HG02840 (cell line): ENCODE data around the gene JOSD1.
"Not testable (repeated sequence)": the region's sequence is repeated elsewhere in the genome, so short reads cannot be mapped to it uniquely, and the experiment has no call there.

ENCODE experiments used
- ATAC-seq: cut with Tn5 transposase; IDR thresholded peaks from one replicate; pipeline ENCODE4 v1.9.1; 2021; ENCODE audit warnings: mild to moderate bottlenecking, moderate library complexity, moderate number of reproducible peaks; ENCODE audit not compliant: unreplicated experiment, low FRiP score

Gene JOSD1

DNA sequence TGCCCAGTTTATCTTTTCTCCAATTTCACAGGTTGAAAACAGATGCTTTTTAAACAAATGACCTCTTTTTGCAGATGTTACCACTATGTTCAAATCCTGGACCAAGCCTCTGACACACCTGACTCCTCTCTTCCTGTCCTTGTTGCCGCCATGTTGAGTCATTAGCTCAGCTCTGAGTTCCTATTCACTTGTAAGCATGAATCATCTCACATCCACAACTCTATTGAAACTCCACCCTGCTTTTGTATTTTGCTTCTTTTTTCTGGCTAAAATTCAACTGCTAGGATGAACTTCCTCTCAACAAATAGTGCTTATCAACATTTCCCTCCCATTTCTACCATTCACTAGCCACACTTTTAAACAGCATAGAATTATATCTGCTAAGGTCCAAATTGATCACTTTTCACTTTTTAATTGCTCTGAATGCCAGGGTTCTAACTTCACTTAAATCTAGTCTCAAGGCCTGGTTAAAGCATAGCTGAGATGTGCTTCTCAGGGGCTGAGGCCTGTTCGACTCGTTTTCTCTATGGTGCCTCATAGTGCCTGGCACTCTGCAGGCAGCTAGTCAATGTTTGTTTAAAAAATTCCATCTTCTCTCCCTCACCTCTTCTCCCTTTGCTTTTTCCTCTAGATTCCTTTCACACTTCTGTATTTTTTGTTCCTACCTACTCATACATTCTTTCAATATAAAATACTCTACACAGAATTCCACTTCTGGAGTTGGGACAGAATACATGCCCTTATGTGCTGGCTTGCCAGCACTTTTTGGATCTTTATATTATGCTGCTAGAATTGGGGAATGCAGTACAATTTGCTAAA lies 3.9 kb downstream of the JOSD1 start:
- ATAC-seq, result no peak

DNA sequence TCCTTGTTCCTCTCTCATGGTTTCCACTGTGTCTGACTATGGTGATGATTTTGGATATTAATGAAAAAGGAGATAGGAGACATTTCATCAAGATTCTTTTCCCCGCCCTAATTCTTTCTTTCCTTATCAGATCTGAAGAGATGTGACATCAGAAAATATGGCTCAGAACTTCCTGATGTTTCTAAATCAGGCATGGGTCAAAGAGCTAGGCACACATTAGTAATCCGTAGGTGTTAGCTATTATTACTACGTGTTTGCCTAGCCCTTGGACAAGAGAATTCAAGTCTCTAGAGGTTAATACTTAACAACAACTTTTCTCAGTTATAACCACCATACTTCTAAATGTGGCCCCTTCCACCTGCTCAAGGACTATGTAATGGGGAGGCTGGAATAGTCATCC lies 5.8 kb downstream of the JOSD1 start:
- ATAC-seq, result no peak

DNA sequence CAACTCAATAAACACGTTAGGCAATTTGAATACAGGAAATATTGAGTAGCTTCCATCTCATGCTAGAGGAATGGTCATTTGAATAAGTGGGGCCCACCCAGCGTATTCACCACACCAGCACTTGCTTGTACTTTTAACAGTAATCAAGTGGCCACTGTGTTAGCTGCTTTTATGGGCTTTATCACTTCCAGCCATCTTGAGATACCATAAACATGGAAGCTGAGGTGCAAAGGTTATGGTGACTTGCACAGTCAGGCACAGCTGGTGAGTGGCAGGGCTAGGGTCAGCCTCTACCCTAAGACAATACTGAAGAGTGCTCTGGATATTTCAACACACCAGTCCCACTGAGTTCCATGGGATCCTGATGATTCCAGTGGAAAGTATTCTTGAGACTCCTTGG lies 6.7 kb downstream of the JOSD1 start:
- no peak for ATAC-seq

DNA sequence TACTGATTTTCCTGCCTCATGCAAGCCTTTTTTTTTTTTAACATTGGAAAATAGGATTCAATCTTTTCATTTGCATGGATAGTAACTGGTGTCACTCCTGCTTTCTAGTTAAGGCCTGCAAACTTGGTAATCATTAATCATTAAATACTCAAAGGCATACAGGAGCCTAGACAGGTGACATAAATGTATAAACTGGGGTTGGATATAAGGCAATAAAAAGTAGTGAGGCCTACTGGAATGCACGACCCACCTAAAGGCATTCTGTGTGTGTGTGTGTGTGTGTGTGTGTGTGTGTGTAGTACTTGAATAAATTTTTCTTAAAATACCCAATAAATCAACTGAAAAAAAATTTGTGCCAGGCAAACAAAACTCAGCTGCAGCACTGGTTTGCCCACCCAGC lies 11.1 kb downstream of the JOSD1 start:
- ATAC-seq, result no peak

DNA sequence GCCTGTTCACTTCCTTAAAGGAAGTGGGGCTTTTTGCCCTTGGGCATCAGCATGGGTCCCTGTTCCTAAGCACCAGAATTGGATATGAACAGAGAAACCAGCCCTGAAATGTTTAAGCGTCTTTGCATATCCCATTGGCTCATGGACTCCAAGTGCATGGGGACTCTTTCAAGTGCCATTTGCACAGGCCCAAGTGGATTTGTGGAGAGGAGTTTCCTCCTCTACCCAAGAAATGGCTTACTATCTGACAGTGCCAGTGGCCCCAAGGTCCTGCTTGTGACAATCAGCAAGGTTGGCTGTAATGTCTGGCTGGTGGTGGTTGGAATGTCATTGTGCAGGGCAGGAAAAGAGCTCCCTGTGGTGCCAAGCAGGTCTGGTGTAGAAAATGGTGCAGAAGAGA lies 15.0 kb downstream of the JOSD1 start:
- ATAC-seq, result no peak

DNA sequence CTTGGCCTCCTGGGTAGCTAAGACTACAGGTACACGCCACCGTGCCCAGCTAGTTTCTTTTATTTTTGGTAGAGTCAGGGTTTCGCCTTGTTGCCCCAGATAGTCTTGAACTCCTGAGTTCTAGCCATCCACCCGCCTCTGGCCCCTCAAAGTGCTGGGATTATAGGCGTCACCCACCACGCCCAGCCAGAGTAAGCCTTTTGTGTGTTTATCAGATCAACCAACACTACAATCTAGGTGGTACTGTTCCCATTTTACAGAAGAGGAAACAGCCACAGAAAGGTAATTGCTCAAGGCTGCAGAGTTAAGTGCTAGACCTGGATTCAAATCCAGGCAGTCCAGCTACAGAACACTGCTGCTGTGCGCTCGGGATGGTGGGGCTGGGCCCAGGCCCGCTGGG lies 15.8 kb downstream of the JOSD1 start:
- no peak for ATAC-seq

DNA sequence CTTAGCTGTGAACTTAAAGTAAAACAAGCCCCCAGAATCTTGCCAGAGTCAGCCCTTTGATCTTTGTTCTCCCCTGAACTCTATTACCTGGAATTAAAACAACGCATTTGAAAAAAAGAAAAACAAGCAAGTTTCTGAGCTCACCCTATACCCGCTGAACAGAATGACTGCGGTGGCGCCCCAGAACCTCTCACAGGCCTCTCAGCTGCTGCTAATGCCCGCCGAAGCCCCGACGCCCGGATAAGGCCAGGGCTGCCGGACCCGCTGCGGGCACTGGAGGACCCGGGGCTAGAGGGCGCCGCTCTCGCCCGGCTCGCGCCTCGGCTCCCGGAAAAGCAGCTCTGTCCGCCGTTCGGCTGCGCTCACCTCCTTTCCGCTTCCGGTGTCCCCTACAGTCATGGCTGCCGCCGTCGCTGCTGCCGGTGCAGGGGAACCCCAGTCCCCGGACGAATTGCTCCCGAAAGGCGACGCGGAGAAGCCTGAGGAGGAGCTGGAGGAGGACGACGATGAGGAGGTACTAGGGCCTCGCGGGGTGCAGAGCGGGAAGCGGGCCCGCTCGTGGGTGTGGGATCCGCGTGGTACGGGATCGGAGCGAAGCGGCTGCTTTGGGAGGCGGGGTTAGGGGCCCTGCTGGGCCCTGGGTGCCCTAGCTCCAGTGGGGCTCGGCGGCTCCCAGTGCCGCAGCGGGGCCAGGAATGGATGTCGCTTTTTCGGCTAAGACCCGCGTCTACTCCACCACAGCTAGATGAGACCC lies 19.0 kb downstream of the JOSD1 start, which contains the start of gene TOMM22:
Gene TOMM22, plus strand, starts transcription at position 376 of the 754 bp plus-strand sequence. Its CDS starts 22 bp downstream, at position 398.
- ATAC-seq, result peak; percentile 84

DNA sequence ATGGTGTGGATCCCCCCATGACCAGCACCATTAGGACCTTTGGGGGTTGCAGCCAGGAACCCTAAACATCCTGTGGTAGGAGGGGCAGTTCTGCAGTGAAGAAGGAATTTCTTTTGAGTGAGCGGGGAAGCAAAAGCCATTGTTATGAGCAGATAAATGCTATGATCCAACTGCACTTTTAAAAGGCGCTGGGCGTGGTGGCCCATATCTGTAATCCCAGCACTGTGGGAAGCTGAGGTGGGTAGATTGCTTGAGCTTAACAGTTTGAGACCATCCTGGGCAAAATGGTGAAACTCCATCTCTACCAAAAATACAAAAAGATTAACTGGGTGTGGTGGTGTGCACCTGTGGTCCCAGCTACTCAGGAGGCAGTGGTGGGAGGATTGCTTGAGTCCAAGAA lies 24.9 kb downstream of the JOSD1 start:
- ATAC-seq, result no peak

DNA sequence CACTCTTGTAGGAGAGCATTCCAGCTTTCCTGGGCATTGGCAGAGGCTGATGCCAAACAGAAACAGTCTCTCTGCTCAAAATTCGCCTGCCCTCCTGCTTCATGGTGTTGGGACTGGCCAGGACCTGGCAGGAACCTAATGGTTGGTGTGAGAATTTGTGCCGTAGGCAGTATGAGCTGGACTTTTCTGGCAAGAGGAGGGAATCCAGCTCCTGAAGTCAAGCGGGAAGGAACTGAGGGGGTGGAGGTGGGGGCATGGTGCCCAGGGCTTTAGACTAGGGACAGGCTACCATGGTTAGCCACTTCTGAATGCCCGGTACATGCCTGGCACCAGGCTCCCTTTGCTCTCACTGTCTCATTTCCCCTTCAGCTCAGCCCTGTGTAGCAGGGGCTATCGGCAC lies 25.9 kb downstream of the JOSD1 start:
- no peak for ATAC-seq

DNA sequence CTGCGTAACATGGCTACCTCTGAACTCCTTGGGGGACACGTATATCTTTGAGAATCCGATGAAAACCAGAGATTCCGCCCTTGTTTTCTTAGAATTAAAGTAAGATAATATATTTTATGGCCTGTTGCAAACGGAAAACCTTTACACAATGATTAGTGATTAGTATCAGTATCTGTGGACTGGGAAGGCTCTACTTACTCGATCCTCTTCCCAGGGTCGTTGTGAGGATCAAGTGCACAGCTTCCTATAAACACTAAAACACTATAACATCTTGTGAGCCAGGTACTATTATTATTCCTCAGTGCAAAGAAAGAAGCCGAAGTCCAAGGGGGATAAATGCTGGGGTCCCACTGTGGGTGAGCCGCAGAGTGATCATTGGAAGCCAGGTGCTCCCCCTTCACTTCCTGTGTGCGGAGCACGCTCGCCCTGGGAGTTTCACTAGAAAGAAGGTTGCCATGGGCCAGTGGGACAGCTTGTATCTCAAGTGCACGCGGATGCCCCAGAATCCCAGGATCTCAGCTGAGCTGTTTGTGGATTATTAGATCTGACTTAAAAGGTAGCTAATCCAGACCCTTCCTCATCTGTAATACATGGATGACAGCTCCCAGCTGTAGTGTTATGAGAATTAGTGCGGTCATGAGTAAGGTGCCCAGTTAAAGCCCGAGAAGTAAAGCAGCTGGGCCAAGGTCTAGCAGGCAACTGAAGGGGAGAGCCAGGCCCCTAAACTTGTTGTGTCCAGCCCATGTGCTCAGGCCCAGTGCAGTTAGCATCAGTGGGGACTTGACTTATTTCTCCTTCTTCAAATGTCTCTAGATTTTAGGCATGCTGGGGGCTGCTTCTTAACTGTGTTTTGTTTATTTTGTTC lies 43.5 kb downstream of the JOSD1 start:
- no peak for ATAC-seq

DNA sequence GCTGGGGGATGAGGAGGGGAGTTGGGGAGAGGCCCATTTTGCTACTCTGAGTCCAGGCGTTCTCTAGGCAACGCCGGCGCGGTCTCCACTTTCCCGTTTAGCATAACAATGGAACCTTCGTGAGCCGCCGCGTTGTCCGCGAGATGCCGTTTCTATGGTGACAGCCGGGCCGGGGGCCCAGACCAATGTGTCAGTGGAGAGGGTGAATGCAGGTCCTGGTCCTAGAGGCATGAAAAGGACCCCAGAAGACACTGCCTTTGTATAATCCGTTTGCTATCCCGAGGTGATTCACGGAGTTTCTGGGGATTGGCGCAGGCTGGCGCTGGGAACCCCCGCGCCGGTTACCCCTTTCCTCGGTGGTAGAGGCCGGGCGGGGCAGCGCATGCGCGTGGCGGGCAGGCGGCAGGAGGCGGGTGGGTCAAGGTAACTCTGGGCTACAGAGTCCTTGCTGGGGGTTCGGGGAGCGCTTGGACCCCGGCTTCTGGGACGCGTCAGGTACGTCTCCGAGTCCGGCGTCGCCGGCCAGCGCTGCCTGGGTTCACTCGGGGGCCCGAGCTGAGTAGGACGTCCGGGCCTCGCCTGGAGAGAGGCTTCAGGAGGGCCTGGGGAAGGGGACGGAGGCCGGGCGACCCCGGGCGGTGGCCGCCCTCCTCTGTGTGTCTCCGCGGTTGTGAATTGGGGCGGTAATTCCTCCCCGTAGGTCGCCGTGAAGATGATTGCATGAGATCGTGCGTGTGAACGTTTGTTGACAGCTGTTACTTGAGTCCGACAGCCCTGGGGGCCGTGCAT lies 44.3 kb downstream of the JOSD1 start, which contains the start of the genes CBY1 and FAM227A:
Gene CBY1, plus strand, starts transcription at position 383 of the 789 bp plus-strand sequence. CDS start 11,417 bp downstream, outside the sequence.
Gene FAM227A, minus strand, starts transcription at position 137 of the 789 bp plus-strand sequence. CDS start 6,224 bp downstream, outside the sequence.
- peak; percentile 75 for ATAC-seq

DNA sequence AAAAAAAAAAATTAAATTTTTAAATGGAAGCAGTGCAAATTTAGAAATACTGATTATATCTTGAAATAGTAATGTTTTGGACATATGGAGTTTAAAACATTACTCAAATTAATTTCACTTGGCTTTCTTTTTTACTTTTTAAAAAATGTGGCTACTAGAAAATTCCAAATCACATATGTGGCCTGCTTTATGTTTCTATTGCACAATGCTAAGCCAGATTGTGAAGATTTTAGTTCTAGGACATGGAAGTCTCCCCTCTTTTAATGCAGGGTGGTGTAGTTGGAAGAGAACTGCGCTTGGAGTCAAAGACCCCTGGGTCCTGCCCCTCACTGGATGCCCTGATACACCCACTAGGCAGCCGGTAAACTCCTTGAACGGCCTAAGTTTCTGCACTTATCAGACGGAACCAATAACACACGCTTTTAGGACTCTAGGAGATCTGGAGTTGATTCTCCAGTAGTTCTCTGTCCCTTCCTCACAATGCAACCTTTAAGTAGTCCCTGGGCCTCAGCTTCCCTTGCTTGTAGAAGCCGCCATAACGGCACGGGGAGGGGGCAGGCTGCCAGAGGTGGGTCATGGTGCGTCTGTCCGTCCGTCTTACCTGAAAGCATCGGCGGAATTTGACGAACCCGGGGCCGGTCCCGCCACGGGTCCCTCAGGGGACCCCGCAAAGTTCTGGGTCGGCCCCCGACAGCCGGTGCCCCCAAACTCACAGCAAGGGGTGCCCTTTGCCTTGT lies 45.1 kb downstream of the JOSD1 start:
- ATAC-seq, result peak; percentile 17

DNA sequence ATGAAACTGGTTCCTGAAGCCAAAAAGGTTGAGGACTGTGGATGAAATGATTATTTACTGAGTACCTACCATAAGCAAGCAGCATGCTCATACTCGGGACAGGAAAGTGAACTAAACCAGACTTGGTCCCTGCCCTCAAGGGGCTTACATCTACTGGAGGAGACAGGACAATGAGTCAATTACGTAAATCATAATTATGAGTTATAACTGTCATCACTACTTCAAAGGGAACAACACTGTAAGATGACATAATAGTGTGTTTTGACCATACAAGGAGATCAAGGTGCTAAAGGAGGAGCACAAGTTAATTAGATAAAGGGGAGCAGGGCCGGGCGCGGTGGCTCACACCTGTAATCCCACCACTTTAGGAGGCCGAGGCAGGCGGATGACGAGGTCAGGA lies 47.0 kb downstream of the JOSD1 start:
- ATAC-seq, result no peak

DNA sequence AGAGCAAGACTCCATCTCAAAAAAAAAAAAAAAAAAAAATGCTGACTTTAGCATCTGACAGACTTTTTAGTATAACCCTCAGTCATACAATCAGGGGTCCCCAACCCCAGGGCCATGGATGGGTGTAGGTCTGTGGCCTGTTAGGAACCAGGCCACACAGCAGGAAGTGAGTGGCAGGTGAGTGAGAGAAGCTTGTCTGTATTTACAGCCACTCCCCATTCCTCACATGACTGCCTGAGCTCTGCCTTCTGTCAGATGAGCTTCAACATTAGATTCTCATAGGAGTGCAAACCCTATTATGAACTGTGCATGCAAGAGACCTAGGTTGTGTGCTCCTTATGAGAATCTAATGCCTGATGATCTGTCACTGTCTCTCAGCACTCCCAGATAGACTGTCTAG lies 47.9 kb downstream of the JOSD1 start:
- no peak for ATAC-seq

DNA sequence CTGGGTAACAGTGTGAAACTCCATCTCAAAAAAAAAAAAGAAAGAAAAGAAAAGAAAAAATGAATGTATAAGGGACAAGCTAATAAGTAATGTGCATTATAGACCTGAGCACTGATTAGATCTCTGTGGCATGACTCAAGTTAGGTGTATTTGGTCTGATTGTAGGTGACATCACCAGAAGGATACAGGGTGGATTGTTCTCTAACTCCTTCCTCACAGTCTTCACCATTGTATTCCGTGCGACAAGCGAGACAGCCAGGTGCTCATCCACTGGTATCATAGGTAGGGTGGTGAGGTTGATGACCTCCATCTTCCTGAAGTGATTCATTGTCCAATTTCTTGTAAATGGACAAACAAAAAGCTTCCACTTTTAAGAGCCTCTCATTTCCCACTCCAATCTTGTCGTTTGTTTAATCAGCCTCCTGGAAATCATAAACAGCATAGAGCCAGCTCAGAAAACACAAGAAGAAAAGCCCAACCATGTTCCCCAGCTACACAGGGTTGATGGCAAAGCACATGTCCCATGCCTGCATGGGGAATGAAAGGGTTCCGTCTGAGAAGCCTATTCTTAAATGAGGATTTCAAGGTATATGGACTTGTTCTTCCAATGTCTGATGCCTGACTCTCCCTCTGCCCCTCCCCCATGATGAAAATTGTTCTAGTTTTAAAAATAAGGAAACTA lies 50.8 kb downstream of the JOSD1 start:
- ATAC-seq, result no peak

DNA sequence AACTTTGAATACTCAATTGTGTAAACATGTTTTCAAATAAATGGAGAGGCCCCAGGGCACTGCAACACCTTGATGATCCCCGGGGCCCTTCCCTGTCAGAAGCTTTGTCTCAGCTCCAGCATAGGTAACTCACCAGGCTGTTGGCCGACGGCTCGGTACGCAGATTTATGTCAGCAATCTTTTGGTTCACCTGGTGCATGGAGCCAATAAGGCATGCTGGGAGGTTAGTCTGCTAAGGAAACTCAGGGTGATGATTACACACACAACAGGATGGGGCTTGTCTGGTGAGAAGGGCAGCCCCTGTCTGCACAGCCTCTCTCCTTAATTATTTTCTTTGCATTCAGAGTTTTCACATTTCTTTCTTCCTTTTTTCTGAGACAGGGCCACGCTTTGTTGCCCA lies 55.3 kb downstream of the JOSD1 start:
- no peak for ATAC-seq

DNA sequence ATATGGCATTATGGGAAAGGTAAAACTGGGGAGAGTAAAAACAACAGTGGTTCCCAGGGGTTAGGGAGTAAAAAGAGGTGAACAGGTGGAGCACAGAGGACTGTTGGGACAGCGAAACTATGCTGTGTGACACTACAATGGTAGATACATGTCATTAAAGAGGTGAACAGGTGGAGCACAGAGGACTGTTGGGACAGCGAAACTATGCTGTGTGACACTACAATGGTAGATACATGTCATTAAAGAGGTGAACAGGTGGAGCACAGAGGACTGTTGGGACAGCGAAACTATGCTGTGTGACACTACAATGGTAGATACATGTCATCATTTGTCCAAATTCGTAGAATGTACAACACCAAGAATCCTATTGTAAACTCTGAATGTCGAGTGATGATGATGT lies 56.5 kb downstream of the JOSD1 start:
- ATAC-seq, result not testable (repeated sequence)

DNA sequence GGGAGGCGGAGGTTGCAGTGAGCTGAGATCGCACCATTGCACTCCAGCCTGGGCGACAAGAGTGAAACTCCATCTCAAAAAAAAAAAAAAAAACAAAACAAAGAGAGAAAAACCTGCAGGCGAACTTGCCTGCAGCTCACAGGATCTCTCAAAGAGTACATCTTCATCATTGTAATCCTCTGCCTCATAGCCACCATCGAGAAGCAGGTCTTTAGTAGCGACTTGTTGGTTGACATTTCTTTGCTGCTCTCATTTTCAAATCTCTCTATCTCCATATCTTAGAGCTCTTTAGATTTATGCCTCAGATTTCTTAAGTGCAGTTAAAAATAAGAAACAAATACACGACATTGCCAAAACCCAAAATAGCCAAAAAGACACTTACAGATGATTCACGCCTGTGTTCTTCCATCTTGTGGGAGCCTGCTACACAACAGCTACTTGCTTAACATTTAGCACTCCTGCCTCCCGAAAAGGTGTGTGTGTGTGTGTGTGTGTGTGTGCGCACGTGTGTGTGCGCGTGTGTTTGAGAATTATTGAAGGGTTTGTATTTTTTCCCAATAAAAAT lies 59.2 kb downstream of the JOSD1 start:
- no peak for ATAC-seq
